Measurements from ENCODE around the gene LRRC4C.

The LRRC4C gene

GRCh38 chr11:40294349-40294735 lies 1165.1 kb downstream of the LRRC4C start:
- ChIA-PET POLR2A (ENCODE audit: low non-redundant PET) (no interaction called here), CTCF (interaction anchor here (0.5 to 1.4 kb wide), 12 partner anchors 10 to 962 kb away, joined by 3 to 8 read pairs (median 3); no protein-coding TSS in a partner anchor)
- peak; percentile 46 for TF ChIP-seq CTCF (conservative IDR thresholded peaks at IDR 0.05; ENCODE audit: low read depth)
- H3K27ac ChIP-seq = no peak overlapping the region
- no peak for DNase-seq (ENCODE audit: low spot score)

GRCh38 chr11:40293655-40294348 lies 1165.7 kb downstream of the LRRC4C start:
- CTCF ChIA-PET = interaction anchor here (0.5 to 1.6 kb wide), 17 partner anchors 10 to 1138 kb away, joined by 3 to 8 read pairs (median 3); no protein-coding TSS in a partner anchor
- H3K27ac ChIP-seq = peak overlapping the region; percentile 16; the same call in 1 of the 2 replicates
- DNase-seq (ENCODE audit: low spot score) = peak; percentile 91
- POLR2A ChIA-PET (ENCODE audit: low non-redundant PET) = no interaction called here
- peak; percentile 92 for TF ChIP-seq CTCF (conservative IDR thresholded peaks at IDR 0.05; ENCODE audit: low read depth)

- CTCF ChIA-PET = interaction anchor here (0.7 to 1.6 kb wide), 3 partner anchors 11 to 1139 kb away, joined by 3 to 5 read pairs (median 4); no protein-coding TSS in a partner anchor
- TF ChIP-seq CTCF (conservative IDR thresholded peaks at IDR 0.05; ENCODE audit: low read depth) = no peak
- DNase-seq (ENCODE audit: low spot score) = peak; percentile 10
- POLR2A ChIA-PET (ENCODE audit: low non-redundant PET) = no interaction called here
- H3K27ac ChIP-seq = no peak overlapping the region
These were observed 1166.5 kb downstream of the LRRC4C start for GRCh38 chr11:40292721-40293508.

GRCh38 chr11:40291741-40292140 lies 1167.7 kb downstream of the LRRC4C start:
- POLR2A ChIA-PET (ENCODE audit: low non-redundant PET) = no interaction called here
- CTCF ChIA-PET = no interaction called here
- DNase-seq (ENCODE audit: low spot score) = no peak
- no peak overlapping the region for H3K27ac ChIP-seq
- no peak for TF ChIP-seq CTCF (conservative IDR thresholded peaks at IDR 0.05; ENCODE audit: low read depth)

GRCh38 chr11:40291329-40291728 lies 1168.1 kb downstream of the LRRC4C start:
- ChIA-PET CTCF (interaction anchor here (0.6 kb wide), 1 partner anchor 783 kb away, joined by 3 read pairs; no protein-coding TSS in a partner anchor), POLR2A (ENCODE audit: low non-redundant PET) (no interaction called here)
- no peak overlapping the region for H3K27ac ChIP-seq
- DNase-seq (ENCODE audit: low spot score) = no peak
- TF ChIP-seq CTCF (conservative IDR thresholded peaks at IDR 0.05; ENCODE audit: low read depth) = no peak

- no peak for TF ChIP-seq CTCF (conservative IDR thresholded peaks at IDR 0.05; ENCODE audit: low read depth)
- DNase-seq (ENCODE audit: low spot score) = no peak
- POLR2A ChIA-PET (ENCODE audit: low non-redundant PET) = no interaction called here
- CTCF ChIA-PET = no interaction called here
- no peak overlapping the region for H3K27ac ChIP-seq
These were observed 1169.3 kb downstream of the LRRC4C start for GRCh38 chr11:40290171-40290631.
